K562 (cell line): Measurements from ENCODE around the gene IRF4. TPM values are rescaled to one million over a fixed set of nuclear protein-coding genes. Genes with fewer than 3 reads are reported as not detected.
A peak's percentile ranks its signal among the peaks of the same experiment; 100 is the strongest.

Source experiments
- ATAC-seq: fragments of 200-7000 bp; cut with Tn5 transposase; 3 replicates; pipeline ENCODE4 v1.9.1; 2020; ENCODE audit warnings: moderate library complexity
- BruUV-seq: library from RNA; stranded (reverse); fragments of 400-500 nt; replicated peaks from 2 replicates; lab custom pipeline; 2021; lab: Mats Ljungman, UMichigan
- CTCF ChIA-PET: fragments of 300-600 bp; formaldehyde crosslinking; extraction: SDS; loops from one replicate; lab custom pipeline; 2021; ENCODE audit warnings: low intra/inter-chr PET ratio; lab: Yijun Ruan, JAX
- POLR2A ChIA-PET: fragments of 300-600, 350-650 bp; sonication (Branson Sonifier 250); formaldehyde crosslinking; extraction: SDS; loops from one replicate; lab custom pipeline; 2021; ENCODE audit warnings: antibody characterized with exemption, inconsistent platforms; lab: Yijun Ruan, JAX
- DNase-seq, 4 experiments: peaks; one replicate each; pipeline versions ENCODE4 v3.0.0 to v3.0.0-alpha.2; 2011 to 2018; ENCODE audit warnings: low spot score in 3 of 4, mixed read lengths in 3 of 4; ENCODE audit errors: extremely low read depth in 1 of 4
- FAIRE-seq: peaks from 2 replicates; lab custom pipeline; 2011; peaks lifted over from hg19 to GRCh38; lab: Jason Lieb, UNC
- H2AFZ ChIP-seq: 2 replicates; pipeline ENCODE4 v1.6.0; 2011; ENCODE audit warnings: low read depth, low read length, control low read depth, inconsistent platforms
- H3K27ac ChIP-seq: fragments of 200-600 bp; 3 replicates; pipeline ENCODE4 v1.8.0; 2011; ENCODE audit warnings: low read depth, mild to moderate bottlenecking, control low read depth, inconsistent platforms, low read length, moderate library complexity, mixed read lengths; ENCODE audit errors: extremely low read depth
- H3K27me3 ChIP-seq, 2 experiments: fragments of 300-600 bp in 1 of 2; 2 replicates in 1 of 2; 3 replicates in 1 of 2; pipeline versions ENCODE4 v1.6.0 to v1.8.0; 2011; ENCODE audit warnings: inconsistent platforms in 2 of 2, low read length in 2 of 2, mild to moderate bottlenecking in 1 of 2, mixed read lengths in 1 of 2, moderate library complexity in 1 of 2; ENCODE audit not compliant: control insufficient read depth in 2 of 2, insufficient read depth in 2 of 2
- H3K36me3 ChIP-seq: fragments of 300-600 bp; 3 replicates; pipeline ENCODE4 v1.8.0; 2011; ENCODE audit warnings: mild to moderate bottlenecking, low read length, inconsistent platforms; ENCODE audit not compliant: control insufficient read depth, insufficient read depth
- H3K4me1 ChIP-seq, 2 experiments: fragments of 200-600 bp in 1 of 2; replicated peaks in 1 of 2; 2 replicates in 1 of 2; 3 replicates in 1 of 2; pipeline versions ENCODE4 v1.5.1 to v1.8.0; 2011; ENCODE audit warnings: inconsistent platforms in 2 of 2, low read length in 2 of 2, mild to moderate bottlenecking in 1 of 2, mixed read lengths in 1 of 2, moderate library complexity in 1 of 2; ENCODE audit not compliant: control insufficient read depth in 2 of 2, insufficient read depth in 2 of 2
- H3K4me2 ChIP-seq: 2 replicates; pipeline ENCODE4 v1.6.1; 2011; ENCODE audit warnings: low read length, control low read depth, inconsistent platforms, mixed read lengths; ENCODE audit not compliant: insufficient read depth
- H3K4me3 ChIP-seq: fragments of 200-600 bp; sonication (generic), shearing (Covaris generic); 2 replicates; pipeline ENCODE4 v1.5.1; 2016; ENCODE audit warnings: control low read depth, inconsistent platforms
- H3K79me2 ChIP-seq: fragments of 200-600 bp; 3 replicates; pipeline ENCODE4 v1.8.0; 2011; ENCODE audit warnings: low read length, inconsistent platforms; ENCODE audit not compliant: control insufficient read depth, insufficient read depth
- H3K9ac ChIP-seq, 2 experiments: 2 replicates each; pipeline versions ENCODE4 v1.6.0 to v1.6.1; 2011; ENCODE audit warnings: low read depth in 2 of 2, low read length in 2 of 2, control low read depth in 1 of 2, inconsistent platforms in 1 of 2, mild to moderate bottlenecking in 1 of 2, mixed read lengths in 1 of 2; ENCODE audit not compliant: insufficient read depth in 1 of 2
- H3K9me1 ChIP-seq: one replicate; pipeline ENCODE4 v1.6.0; 2011; ENCODE audit warnings: inconsistent platforms, mild to moderate bottlenecking, low read length, moderate library complexity; ENCODE audit not compliant: control insufficient read depth, insufficient read depth
- H3K9me3 ChIP-seq: replicated peaks from 2 replicates; pipeline ENCODE4 v1.5.1; 2011; ENCODE audit warnings: low read depth, low read length, inconsistent platforms; ENCODE audit not compliant: control insufficient read depth, insufficient read depth
- H4K20me1 ChIP-seq: replicated peaks from 2 replicates; pipeline ENCODE4 v1.6.1; 2011; ENCODE audit warnings: low read length, inconsistent platforms, mixed read lengths; ENCODE audit not compliant: control insufficient read depth, insufficient read depth
- FOXK2 ChIP-seq, 2 experiments: fragments of 450-650 bp; IDR thresholded peaks in 1 of 2; conservative IDR thresholded peaks in 1 of 2; 2 replicates each; pipeline ENCODE4 v1.6.1; 2016; ENCODE audit warnings: low read depth in 2 of 2, mild to moderate bottlenecking in 1 of 2
- HNRNPL ChIP-seq: fragments of 200-400 bp; formaldehyde crosslinking; IDR thresholded peaks from 2 replicates; pipeline ENCODE4 v1.6.1; 2017; ENCODE audit warnings: low read depth, mild to moderate bottlenecking, low read length
- SREBF1 ChIP-seq: fragments of 150-350 bp; IDR thresholded peaks from 2 replicates; pipeline ENCODE4 v1.6.1; 2014; ENCODE audit warnings: antibody characterized with exemption, low read depth, low read length, borderline replicate concordance
- WGBS: fragments of 100-300 bp; shearing (Covaris generic); methylation state at CpG from one replicate; pipeline ENCODE4 v1.1.6; 2016; ENCODE audit warnings: low coverage, mixed read lengths; ENCODE audit not compliant: insufficient coverage; ENCODE audit errors: missing lambda C conversion rate; 5-methylcytosine and 5-hydroxymethylcytosine counted together
- in situ Hi-C: fragments of 300-500 bp; cut with MboI; formaldehyde crosslinking; loops from 4 replicates; pipeline ENCODE4 v1.15.0; 2018; ENCODE audit warnings: inconsistent platforms, mixed read lengths
- intact Hi-C: fragments of 100-400 bp; cut with micrococcal nuclease; formaldehyde crosslinking; loops from 2 replicates; pipeline ENCODE4 v1.14.2; 2022
- polyA plus RNA-seq, 8 experiments: library from polyadenylated mRNA; depleted of rRNA in 4 of 8; stranded (reverse) in 5 of 8; unstranded in 3 of 8; fragments of >200 nt; fragmentation: Nextera tagmentation in 2 of 8; fragmentation: Illumina TruSeq in 1 of 8; extraction: Ambion mirVana in 2 of 8; extraction: Trizol in 1 of 8; gene quantifications; 2 replicates each; pipeline versions ENCODE4 v1.2.1 to v1.2.3, GENCODE V29; 2011 to 2014; ENCODE audit warnings: inconsistent platforms in 1 of 8, missing spikeins in 1 of 8
- total RNA-seq, 7 experiments: library from RNA; depleted of rRNA in 6 of 7; stranded (reverse); fragments of >200 nt in 6 of 7; fragmentation: Illumina TruSeq in 2 of 7; extraction: Trizol in 2 of 7; gene quantifications; 2 replicates each; pipeline versions ENCODE4 v1.2.1 to v1.2.3, GENCODE V29; 2011 to 2021; ENCODE audit warnings: low replicate concordance in 1 of 7
- TF ChIP-seq, protein P1 (sequence below): sonication (generic); formaldehyde crosslinking; IDR thresholded peaks from 2 replicates; pipeline ENCODE4 v1.8.1; 2023; ENCODE audit warnings: missing genetic modification reagents, mild to moderate bottlenecking, borderline replicate concordance
- TF ChIP-seq, protein P2 (sequence below), 3 experiments: IDR thresholded peaks in 2 of 3; conservative IDR thresholded peaks in 1 of 3; 2 replicates each; pipeline ENCODE4 v1.5.1; 2011 to 2012; ENCODE audit warnings: low read length in 3 of 3, mild to moderate bottlenecking in 3 of 3, control low read depth in 2 of 3, improper control_type of control experiment in 1 of 3, inconsistent platforms in 1 of 3, low read depth in 1 of 3, mixed read lengths in 1 of 3, moderate library complexity in 1 of 3; ENCODE audit not compliant: insufficient read depth in 2 of 3
- TF ChIP-seq, protein P3 (sequence below): fragments of 450-650 bp; formaldehyde crosslinking; IDR thresholded peaks from 2 replicates; pipeline ENCODE4 v1.4.0; 2020; ENCODE audit warnings: mild to moderate bottlenecking, moderate library complexity

IRF4 gene
- total and polyA plus RNA-seq, 9 of the 15 experiments (the other 6 are each of a cell fraction or from before 2014, with no cell fraction given) = 0.05 to 0.33 (median 0.09) TPM; not detected in 6

DNA sequence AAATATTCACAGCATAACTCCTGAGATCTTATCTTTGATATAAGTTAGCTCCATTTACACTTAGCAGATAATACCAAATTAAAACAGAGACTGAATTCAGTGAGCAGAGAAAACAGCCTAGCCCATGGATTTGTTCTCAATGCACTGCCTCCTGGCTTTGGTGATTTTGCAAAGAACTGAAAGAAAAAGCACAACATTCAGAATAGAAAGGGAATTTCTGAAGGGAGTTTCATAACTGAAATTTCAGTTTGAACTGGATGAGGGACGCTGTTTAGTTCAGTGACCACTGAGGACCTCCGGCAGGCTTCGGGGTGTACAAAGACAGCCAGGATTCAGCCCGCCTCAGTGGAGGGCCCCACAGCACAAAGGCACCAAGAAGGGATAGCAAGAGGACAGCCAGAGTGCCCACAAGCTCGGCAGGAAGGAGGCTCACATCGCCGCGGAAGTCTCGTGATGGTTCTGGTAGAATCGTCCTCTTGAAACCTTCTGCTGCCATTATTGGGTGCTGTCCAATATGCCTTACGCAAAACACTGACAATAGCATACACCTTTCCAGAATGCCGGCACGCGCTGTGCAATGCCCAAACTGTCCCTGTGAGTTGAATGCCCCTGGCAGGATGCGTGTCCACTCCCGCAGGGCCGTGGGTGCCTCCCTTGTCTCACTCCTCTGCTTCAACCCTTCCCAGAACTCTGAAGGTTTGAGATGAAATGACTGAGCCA, 9.7 kb upstream of the IRF4 start (continued):
- TF ChIP-seq, protein P1, sequence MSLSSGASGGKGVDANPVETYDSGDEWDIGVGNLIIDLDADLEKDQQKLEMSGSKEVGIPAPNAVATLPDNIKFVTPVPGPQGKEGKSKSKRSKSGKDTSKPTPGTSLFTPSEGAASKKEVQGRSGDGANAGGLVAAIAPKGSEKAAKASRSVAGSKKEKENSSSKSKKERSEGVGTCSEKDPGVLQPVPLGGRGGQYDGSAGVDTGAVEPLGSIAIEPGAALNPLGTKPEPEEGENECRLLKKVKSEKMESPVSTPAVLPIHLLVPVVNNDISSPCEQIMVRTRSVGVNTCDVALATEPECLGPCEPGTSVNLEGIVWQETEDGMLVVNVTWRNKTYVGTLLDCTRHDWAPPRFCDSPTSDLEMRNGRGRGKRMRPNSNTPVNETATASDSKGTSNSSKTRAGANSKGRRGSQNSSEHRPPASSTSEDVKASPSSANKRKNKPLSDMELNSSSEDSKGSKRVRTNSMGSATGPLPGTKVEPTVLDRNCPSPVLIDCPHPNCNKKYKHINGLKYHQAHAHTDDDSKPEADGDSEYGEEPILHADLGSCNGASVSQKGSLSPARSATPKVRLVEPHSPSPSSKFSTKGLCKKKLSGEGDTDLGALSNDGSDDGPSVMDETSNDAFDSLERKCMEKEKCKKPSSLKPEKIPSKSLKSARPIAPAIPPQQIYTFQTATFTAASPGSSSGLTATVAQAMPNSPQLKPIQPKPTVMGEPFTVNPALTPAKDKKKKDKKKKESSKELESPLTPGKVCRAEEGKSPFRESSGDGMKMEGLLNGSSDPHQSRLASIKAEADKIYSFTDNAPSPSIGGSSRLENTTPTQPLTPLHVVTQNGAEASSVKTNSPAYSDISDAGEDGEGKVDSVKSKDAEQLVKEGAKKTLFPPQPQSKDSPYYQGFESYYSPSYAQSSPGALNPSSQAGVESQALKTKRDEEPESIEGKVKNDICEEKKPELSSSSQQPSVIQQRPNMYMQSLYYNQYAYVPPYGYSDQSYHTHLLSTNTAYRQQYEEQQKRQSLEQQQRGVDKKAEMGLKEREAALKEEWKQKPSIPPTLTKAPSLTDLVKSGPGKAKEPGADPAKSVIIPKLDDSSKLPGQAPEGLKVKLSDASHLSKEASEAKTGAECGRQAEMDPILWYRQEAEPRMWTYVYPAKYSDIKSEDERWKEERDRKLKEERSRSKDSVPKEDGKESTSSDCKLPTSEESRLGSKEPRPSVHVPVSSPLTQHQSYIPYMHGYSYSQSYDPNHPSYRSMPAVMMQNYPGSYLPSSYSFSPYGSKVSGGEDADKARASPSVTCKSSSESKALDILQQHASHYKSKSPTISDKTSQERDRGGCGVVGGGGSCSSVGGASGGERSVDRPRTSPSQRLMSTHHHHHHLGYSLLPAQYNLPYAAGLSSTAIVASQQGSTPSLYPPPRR (CRISPR knock-in tag) = no peak
- TF ChIP-seq, all 486 proteins: peak for 0

DNA sequence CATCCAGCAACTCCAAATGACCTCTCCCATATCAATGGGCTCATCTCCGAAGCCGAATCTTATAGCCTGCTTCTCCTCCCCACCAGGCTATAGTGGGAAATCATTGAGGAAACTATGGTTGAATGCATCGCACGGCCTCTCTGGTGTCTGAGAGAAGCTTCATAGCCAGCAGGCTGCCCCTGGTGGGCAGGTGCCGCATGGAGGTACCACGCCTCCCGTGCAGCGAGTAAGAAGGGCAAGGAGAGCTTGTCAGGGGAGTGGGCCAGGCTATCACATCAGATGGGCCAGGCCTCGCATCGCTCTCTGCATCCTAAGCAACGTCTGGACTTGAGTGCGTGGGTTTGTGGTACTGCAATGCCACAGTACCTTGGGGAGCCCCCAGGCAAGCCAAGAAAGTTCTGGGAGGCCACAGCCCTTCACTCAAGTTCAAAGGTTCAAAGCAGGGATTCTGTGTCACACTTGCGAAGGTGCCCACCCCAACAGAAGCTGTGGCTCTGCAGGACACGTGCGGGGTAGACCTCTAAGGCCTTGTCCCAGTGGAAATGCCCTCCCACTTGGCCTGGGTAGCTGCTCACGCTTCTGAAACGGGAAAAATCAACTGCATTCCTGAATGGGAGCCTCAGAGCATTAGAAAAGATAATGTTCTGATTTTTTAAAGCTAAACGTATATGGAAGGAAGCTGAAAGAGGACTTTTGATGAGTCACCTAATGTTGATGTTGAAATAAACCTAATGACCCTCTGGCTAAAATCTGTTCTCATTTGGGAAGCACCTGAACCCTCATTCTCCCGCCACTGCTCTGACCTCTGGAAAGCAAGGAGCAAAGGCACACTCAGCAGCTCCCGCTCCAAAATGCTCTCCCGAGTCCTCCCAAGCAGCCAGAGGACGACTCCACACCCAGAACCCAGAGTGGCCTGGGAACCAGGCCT, 8.4 kb upstream of the IRF4 start:
- H3K79me2 ChIP-seq = no peaks in the 10 kb centered on the region
- peaks cover 73 to 91% of the 10 kb centered on the region in 2 experiments for H3K27me3 ChIP-seq
- BruUV-seq = no TSS peak
- DNase-seq = no peak
- TF ChIP-seq, protein P2, sequence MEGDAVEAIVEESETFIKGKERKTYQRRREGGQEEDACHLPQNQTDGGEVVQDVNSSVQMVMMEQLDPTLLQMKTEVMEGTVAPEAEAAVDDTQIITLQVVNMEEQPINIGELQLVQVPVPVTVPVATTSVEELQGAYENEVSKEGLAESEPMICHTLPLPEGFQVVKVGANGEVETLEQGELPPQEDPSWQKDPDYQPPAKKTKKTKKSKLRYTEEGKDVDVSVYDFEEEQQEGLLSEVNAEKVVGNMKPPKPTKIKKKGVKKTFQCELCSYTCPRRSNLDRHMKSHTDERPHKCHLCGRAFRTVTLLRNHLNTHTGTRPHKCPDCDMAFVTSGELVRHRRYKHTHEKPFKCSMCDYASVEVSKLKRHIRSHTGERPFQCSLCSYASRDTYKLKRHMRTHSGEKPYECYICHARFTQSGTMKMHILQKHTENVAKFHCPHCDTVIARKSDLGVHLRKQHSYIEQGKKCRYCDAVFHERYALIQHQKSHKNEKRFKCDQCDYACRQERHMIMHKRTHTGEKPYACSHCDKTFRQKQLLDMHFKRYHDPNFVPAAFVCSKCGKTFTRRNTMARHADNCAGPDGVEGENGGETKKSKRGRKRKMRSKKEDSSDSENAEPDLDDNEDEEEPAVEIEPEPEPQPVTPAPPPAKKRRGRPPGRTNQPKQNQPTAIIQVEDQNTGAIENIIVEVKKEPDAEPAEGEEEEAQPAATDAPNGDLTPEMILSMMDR (IDR thresholded peaks at IDR 0.05 in 2 of 3, conservative IDR thresholded peaks at IDR 0.05 in 1 of 3; ENCODE audit: insufficient read depth in 2 of 3, low read depth in 1 of 3, low read length in 3 of 3) = 0 out of 6 replicates have a peak, but pooled peaks of 1 of the 3 experiments have one; percentile 18
- TF ChIP-seq SREBF1 = no peak
- no peak for TF ChIP-seq HNRNPL
- TF ChIP-seq, protein P3, sequence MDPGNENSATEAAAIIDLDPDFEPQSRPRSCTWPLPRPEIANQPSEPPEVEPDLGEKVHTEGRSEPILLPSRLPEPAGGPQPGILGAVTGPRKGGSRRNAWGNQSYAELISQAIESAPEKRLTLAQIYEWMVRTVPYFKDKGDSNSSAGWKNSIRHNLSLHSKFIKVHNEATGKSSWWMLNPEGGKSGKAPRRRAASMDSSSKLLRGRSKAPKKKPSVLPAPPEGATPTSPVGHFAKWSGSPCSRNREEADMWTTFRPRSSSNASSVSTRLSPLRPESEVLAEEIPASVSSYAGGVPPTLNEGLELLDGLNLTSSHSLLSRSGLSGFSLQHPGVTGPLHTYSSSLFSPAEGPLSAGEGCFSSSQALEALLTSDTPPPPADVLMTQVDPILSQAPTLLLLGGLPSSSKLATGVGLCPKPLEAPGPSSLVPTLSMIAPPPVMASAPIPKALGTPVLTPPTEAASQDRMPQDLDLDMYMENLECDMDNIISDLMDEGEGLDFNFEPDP = no peak
- TF ChIP-seq FOXK2 (conservative IDR thresholded peaks at IDR 0.05 in 1 of 2, IDR thresholded peaks at IDR 0.05 in 1 of 2; ENCODE audit: low read depth in 2 of 2) = no peak
- under 1% methylated on average over 22 of the region's 22 CpGs for WGBS
- ChIA-PET POLR2A (interaction anchor here (0.7 kb wide), 1 partner anchor 234 kb away, joined by 3 read pairs; no protein-coding TSS in a partner anchor), CTCF (no interaction called here)
- no peak overlapping the region for H3K4me2 ChIP-seq
- FAIRE-seq = no peak
- no peak overlapping the region for H3K27ac ChIP-seq
- H3K36me3 ChIP-seq = no peaks in the 10 kb centered on the region
- in situ Hi-C loops = no loop called here
- H4K20me1 ChIP-seq = peaks cover 10% of the 10 kb centered on the region; the same call in 1 of the 2 replicates
- H3K4me1 ChIP-seq = peaks cover 0 to 4% of the 10 kb centered on the region in 2 experiments; a peak in 1 of 5 replicates
- no peak overlapping the region for H3K9ac ChIP-seq
- no peak; the same call in 2 of the 3 replicates for ATAC-seq
- H2AFZ ChIP-seq = no peak overlapping the region
- H3K9me3 ChIP-seq = no peaks in the 10 kb centered on the region
- intact Hi-C loops = no loop called here
- no peak overlapping the region for H3K4me3 ChIP-seq
- no peaks in the 10 kb centered on the region for H3K9me1 ChIP-seq
